Hypothalamus (tissue), 51 donors: ENCODE results near the gene BCCIP.

Source experiments
- DNase-seq, 51 donors: peaks; one replicate each; lab custom pipeline; 2025; lab: John Stamatoyannopoulos, UW

The BCCIP gene

GRCh38 chr10:125797424-125797823 lies 25.9 kb upstream of the BCCIP start:
- no peak for DNase-seq

- peak in 1 of 51 donors; percentile 9 for DNase-seq
Measured at GRCh38 chr10:125797994-125798662, 25.2 kb upstream of the BCCIP start.

DNA sequence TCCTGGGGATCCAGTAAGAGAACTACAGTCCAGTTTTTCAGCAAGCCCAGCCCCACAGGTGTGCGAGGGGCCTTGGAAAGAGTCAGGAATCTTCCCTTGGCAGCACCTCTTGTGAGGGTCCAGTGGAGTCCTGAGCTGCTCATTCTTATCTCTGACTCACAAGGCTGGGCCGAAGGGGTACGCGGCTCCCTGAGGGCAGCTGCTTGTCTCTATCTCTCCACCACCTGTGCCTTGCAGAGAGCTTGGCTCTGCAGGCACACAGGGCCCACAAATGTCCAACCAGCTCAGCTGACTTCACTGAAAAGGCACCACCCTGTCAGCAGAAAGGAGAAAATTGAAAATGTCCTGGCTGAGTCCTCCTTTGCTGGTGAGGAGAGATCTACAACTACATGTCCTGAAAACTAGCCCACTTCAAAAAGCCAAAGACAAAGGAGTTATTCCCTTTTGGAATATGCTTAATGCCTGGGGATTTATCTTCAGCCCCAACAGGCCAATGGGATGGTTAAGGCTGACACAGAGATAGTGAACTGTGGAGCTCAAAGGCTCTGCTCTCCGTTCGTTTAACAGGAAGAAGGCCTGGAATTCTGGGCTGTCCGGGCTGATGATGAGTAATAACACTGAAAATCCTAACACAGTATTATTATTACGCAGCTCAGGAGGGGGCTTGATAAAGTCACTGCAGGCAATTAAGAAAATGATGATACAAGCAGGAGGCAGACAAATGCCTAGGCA lies 23.7 kb upstream of the BCCIP start:
- no peak for DNase-seq

DNA sequence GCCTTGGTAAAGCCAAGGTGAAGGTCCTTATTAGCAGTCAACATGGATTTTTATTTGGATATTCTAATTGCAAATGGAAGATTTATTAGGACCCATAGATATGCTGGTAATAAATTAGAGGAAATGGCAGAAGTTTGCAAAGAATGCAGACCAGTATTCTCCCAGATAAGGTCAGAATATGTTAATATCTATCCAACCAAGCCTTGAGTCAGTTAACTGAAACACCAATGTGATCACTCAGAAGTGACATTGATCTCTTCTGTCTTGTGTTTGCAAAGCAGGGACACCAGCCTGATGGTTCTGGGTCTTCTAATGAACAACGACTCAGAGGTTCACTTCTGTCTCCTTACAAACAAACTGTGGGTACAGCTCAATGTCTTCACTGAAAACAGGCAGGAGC lies 21.8 kb upstream of the BCCIP start:
- DNase-seq, result no peak

DNA sequence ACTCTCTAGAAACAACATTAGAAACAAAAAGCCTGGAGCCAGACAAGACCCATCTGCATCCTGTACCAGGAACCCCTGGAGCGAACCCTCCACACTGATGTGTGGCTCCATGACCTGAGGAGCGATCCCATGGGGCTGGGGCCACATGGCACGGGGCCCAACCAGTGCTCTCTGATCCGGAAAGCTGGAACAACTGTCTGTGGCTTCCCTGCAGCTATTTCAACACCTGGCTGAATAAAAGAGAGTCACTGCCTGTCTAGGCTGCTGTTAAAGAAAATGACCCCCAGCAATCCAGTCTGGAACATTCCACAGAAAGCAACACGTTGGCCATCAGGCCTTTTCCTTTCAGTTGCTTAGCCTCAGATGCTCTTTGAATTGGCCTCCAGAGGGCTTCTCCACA lies 21.2 kb upstream of the BCCIP start:
- no peak for DNase-seq

DNA sequence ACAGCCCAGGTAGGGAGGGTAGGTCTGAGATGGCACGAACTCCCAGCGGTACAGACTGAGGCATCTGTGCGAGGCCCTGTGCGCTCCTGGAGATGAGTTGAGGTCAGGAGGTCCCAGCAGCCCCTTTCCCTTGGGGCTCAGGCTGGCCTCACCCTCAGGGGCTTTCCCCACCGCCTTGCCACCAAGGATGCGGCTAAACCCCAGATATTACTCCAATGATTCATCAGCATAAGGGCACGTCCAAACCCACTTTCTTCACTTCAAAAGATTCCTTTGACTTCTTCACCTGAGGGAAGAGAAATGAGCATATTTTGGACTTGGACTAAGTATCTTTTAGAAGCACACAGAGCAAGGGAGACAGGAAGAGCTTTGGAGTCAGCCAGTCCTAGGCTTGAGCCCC lies 20.6 kb upstream of the BCCIP start:
- no peak for DNase-seq

DNA sequence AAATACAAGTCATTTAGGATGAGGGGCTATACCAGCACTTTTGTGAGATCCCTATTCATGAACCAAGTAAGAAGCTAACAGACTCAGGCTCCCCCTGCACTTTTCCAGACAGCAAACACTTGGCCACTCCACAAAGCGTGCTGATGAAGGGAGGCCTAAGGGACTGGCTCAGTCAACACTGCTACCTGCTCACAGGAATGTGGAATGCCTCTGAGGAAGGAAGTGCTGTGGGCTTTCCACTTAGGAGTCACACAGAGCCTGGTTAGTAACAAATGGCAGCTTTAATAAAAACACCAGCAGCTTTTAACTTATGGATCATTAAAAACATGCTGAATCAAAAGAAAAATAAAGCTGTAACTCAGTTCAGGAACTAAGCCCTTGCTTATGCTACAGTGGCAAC lies 15.3 kb upstream of the BCCIP start:
- no peak for DNase-seq

DNA sequence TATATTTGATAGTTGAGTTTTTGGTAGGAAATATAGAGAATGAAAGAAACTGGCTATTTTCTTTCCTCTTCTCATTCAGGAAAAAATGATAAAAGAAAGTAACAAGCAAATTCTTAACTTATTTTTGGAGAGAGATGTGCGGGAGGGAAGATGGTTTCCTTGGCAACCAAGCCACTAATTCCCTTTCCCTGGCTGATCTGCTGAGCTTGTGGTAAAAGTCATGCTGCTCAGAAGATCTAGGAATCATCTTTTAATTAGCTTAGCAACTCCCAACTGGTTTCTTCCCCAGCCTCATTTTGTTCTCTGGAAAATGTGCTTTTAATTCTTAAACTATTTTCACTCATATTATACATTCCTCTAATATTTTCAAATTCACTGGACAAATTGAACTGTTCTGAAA lies 12.1 kb upstream of the BCCIP start:
- peak in 1 of 51 donors; percentile 31 for DNase-seq

DNA sequence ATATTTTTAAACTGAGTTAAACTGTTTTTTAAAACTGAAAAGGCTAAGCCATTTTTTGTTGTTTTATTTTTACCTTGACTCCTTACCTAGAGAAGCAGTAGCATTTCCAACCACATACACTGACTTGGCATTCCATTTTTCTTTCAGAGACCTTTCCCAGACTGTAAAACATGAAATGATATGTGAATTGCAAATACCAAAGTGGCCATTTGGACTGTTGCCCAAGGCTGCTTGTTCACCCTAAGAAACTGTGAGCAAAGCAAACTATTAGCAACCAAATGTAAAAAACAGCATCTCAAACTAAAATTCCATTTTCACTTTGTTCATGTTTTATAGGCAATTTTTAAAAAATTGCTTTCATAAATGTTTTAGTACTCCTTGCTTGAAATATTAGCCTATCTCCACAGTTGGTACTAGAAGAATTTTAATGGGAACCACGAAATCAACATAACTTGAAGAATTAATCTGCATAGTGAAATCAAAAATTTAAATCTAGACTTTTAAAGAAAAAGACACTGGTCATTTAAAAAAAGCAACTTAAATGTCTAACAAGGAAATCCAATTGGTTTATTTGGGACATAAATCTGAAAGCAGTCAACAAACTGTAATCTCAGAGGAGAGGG lies 11.1 kb upstream of the BCCIP start:
- DNase-seq, result no peak

GRCh38 chr10:125815764-125816163 lies 7.6 kb upstream of the BCCIP start:
- no peak for DNase-seq

DNA sequence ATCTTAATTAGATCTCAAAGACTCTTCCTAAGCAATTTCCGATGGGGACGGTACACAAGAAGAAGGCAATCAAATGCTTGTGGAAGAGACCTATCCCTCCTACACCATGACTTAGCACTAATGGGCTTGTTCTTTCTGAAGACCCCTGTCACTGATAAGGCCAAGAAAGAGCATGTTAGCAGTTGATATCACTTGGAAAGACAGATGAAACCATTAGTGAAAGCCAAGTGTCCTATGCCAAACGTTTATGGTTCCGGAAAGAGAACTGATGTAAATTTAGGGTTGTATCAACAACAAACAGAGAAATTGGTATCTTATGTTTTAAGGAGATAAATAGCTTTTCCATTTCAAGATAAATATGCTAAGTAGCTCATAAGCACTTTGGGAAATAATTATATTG lies 6.8 kb upstream of the BCCIP start:
- no peak for DNase-seq

DNA sequence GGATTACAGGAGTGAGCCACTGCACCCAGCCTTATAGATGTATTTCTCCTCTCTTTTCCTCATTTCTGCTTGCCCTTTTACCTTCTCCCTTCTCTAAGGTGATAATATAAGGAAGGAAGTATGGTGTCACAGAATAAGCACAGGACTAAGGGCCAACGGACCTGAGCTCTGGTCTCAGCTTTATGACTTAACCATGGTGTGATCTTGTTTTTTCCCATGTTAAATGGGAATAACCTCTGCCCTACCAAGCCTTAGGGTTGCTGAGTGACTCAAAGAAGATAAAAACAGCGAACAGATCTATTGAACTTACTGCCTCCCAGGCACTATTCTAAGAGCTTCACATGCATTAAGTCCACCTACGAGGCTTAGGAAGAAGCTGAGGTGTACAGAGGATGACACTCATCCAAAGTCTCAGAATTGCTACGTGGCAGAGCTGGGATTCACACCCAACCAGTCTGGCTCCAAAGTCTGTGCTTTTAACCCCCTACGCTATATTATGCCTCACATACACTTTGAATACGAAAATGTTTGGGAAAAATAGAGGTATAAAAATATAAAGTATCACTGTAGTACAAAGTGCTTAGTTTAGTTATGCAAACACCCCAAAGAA lies 5.9 kb upstream of the BCCIP start:
- DNase-seq, result peak in 1 of 51 donors; percentile 6

GRCh38 chr10:125820701-125821100 lies 2.6 kb upstream of the BCCIP start:
- DNase-seq, result no peak

GRCh38 chr10:125823663-125824251 lies 411 bp downstream of the BCCIP start:
- no peak for DNase-seq

GRCh38 chr10:125824736-125825135 lies 1.4 kb downstream of the BCCIP start:
- DNase-seq, result no peak

DNA sequence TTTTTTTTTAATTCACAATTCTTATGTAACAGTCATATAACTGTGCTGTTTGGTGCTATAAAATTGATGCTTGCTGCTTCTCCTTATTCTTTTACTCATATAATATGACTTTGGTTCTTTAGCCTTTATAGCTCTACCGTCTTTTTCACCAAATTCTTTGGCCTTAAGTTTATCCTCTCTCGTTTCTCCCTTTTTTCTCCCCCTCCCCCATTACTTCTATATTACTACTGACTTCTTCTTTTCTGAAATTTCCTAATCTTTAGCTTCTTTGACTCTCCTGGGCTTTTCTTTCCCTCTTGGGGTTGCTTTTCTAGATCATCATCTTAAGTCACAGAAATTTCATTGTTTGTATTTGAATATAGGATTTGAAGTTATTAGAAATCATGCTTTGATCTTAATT lies 3.8 kb downstream of the BCCIP start:
- no peak for DNase-seq

DNA sequence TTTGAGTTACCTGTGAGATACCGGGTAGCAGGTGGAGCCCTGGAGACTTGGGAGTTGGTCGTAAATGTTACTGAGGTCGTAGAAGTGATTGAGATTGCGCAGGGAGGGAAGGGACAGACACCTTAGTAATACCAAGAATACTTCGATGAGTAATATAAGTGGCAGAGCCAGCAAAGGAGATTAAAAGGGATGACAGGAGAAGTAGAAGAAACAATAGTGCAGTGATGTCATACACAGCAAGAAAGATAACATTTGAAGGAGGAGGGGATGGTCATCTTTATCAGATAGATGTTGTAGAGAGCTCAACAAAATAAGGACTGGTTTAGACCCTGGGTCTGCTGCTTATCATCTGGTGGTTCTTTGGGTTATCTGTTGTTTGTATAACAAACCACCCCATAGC lies 5.0 kb downstream of the BCCIP start:
- no peak for DNase-seq

DNA sequence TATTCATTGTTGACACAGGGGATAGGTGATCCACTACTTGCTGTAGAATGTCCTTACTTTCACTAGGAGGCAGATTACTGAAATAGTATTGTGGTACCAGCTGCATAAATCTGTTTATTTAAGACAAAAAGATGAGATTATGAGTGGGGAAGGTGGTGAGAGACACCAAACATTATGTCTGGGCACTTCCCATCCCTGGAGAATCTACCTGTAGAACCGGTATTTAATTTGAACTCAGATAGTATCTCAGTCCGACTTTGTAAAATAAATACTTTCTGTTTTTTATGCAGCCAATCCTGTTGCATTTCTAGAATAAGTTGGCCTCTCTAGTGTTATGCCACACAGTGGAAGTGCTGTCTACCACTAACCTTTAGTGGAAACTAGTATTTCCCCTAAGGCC lies 13.4 kb downstream of the BCCIP start:
- no peak for DNase-seq

GRCh38 chr10:125838802-125839575 lies 15.6 kb downstream of the BCCIP start:
- no peak for DNase-seq

GRCh38 chr10:125840406-125840805 lies 17.1 kb downstream of the BCCIP start:
- no peak for DNase-seq
